Aorta (tissue), 5 donors: Measurements from ENCODE around the gene CDC42EP5. TPM values are rescaled to one million over a fixed set of nuclear protein-coding genes. Genes with fewer than 3 reads are reported as not detected.

Source experiments
- ATAC-seq: fragments of 200-7000 bp; cut with Tn5 transposase; one replicate; pipeline ENCODE4 v1.9.1; 2022; ENCODE audit warnings: moderate library complexity; ENCODE audit not compliant: low FRiP score
- DNase-seq, 2 donors: peaks; one replicate each; pipeline ENCODE4 v3.0.0-alpha.2; 2020
- H3K27ac ChIP-seq, 2 donors: one replicate each; pipeline ENCODE4 v1.5.1; 2013; ENCODE audit warnings: low read length in 2 of 2, mild to moderate bottlenecking in 2 of 2, moderate library complexity in 2 of 2, control low read depth in 1 of 2, inconsistent platforms in 1 of 2, low read depth in 1 of 2
- H3K27me3 ChIP-seq, 2 donors: one replicate each; pipeline ENCODE4 v1.6.1; 2013; ENCODE audit warnings: control low read depth in 1 of 2, low read length in 1 of 2, mild to moderate bottlenecking in 1 of 2, moderate library complexity in 1 of 2; ENCODE audit not compliant: insufficient read depth in 2 of 2, control insufficient read depth in 1 of 2
- H3K36me3 ChIP-seq, 2 donors: one replicate each; pipeline ENCODE4 v1.6.1; 2013; ENCODE audit warnings: control low read depth in 1 of 2, low read length in 1 of 2, mild to moderate bottlenecking in 1 of 2; ENCODE audit not compliant: insufficient read depth in 2 of 2, control insufficient read depth in 1 of 2
- H3K4me1 ChIP-seq, 2 donors: one replicate each; pipeline ENCODE4 v1.6.1; 2013; ENCODE audit warnings: low read length in 2 of 2, control low read depth in 1 of 2, mild to moderate bottlenecking in 1 of 2, moderate library complexity in 1 of 2; ENCODE audit not compliant: insufficient read depth in 2 of 2, control insufficient read depth in 1 of 2
- H3K4me3 ChIP-seq, 2 donors: one replicate each; pipeline ENCODE4 v1.5.1; 2013; ENCODE audit warnings: low read length in 2 of 2, control low read depth in 1 of 2, mild to moderate bottlenecking in 1 of 2
- H3K9me3 ChIP-seq: one replicate; pipeline ENCODE4 v1.6.1; 2013; ENCODE audit warnings: mild to moderate bottlenecking, low read length; ENCODE audit not compliant: control insufficient read depth
- WGBS, 2 donors: extraction: QIAGEN DNeasy Blood & Tissue Kit; methylation state at CpG; one replicate each; pipeline ENCODE4 v1.1.7; 2013; 5-methylcytosine and 5-hydroxymethylcytosine counted together
- intact Hi-C, 2 donors: fragments of 100-400 bp; cut with DNase I; formaldehyde crosslinking; loops; one replicate each; pipeline versions ENCODE4 v1.14.2 to v1.15.0; 2022
- polyA plus RNA-seq, 2 donors: library from polyadenylated mRNA; stranded (reverse); fragments of 200-250 nt; gene quantifications; one replicate each; pipeline ENCODE4 v1.2.3, GENCODE V29; 2013
- total RNA-seq, 2 donors: library from RNA; stranded (reverse); fragmentation: NEBNext Ultra II Directional; extraction: Animal tissue kit (Norgen Biotek cat#: 25700); gene quantifications; one replicate each; pipeline ENCODE4 v1.2.1, GENCODE V29; 2021
- donor health status: healthy with polysubstance abuse.
- donor health status: Bipolar disorder and iron deficiency.
- donor health status: DM: no; HTN: no; CAD: no.
- donor health status: DM: no; HTN: no; CAD: no.
- donor health status: DM: yes; HTN: yes; CAD: no.

CDC42EP5 gene
- total and polyA plus RNA-seq, 4 donors: 40.4 to 55.2 (median 48.9) TPM

- DNase-seq: no peak
- WGBS, 2 donors: 91 to 92% methylated on average over 20 of the region's 20 CpGs
Observed at GRCh38 chr19:54422136-54422535, 51.0 kb downstream of the CDC42EP5 start.

GRCh38 chr19:54421521-54421920 lies 51.6 kb downstream of the CDC42EP5 start:
- DNase-seq (no peak), ATAC-seq (no peak)
- Histone ChIP-seq H3K36me3 (no peaks in the 10 kb centered on the region), H3K4me3 (no peak overlapping the region), H3K27ac (no peak overlapping the region), H3K9me3 (no peaks in the 10 kb centered on the region), H3K4me1 (no peaks in the 10 kb centered on the region), H3K27me3 (no peaks in the 10 kb centered on the region)
- intact Hi-C loops: no loop called here
- WGBS, 2 donors: 86 to 91% methylated on average over 7 of the region's 7 CpGs

More at GRCh38 chr19:54422136-54422535, 51.0 kb downstream of the CDC42EP5 start:
- Histone ChIP-seq H3K27me3 (no peaks in the 10 kb centered on the region), H3K4me1 (no peaks in the 10 kb centered on the region), H3K9me3 (no peaks in the 10 kb centered on the region), H3K4me3 (no peak overlapping the region), H3K27ac (no peak overlapping the region), H3K36me3 (no peaks in the 10 kb centered on the region)
- ATAC-seq: no peak
- intact Hi-C loops: no loop called here

- ATAC-seq (no peak), DNase-seq (no peak)
- H3K36me3 ChIP-seq: no peaks in the 10 kb centered on the region
- no peaks in the 10 kb centered on the region for H3K9me3 ChIP-seq
- no peak overlapping the region for H3K4me3 ChIP-seq
- no peak overlapping the region for H3K27ac ChIP-seq
- no peaks in the 10 kb centered on the region for H3K4me1 ChIP-seq
- 22 to 24% methylated on average over 6 to 9 of the region's 9 CpGs for WGBS, 2 donors
- intact Hi-C loops: no loop called here
- no peaks in the 10 kb centered on the region for H3K27me3 ChIP-seq
Observed at GRCh38 chr19:54421169-54421516, 52.0 kb downstream of the CDC42EP5 start.

- H3K27ac ChIP-seq: no peak overlapping the region
- no peak for DNase-seq
- H3K27me3 ChIP-seq: no peaks in the 10 kb centered on the region
- WGBS, 2 donors: 4 to 6% methylated on average over 35 to 37 of the region's 37 CpGs
- no peak overlapping the region for H3K4me3 ChIP-seq
- no peaks in the 10 kb centered on the region for H3K4me1 ChIP-seq
- H3K36me3 ChIP-seq: no peaks in the 10 kb centered on the region
- no peaks in the 10 kb centered on the region for H3K9me3 ChIP-seq
- intact Hi-C loops: no loop called here
- peak; percentile 38 for ATAC-seq
Observed at GRCh38 chr19:54420383-54421168, 52.5 kb downstream of the CDC42EP5 start.

GRCh38 chr19:54420068-54420382 lies 53.1 kb downstream of the CDC42EP5 start:
- no peaks in the 10 kb centered on the region for H3K9me3 ChIP-seq
- H3K36me3 ChIP-seq: no peaks in the 10 kb centered on the region
- no peak for ATAC-seq
- no peak for DNase-seq
- H3K4me1 ChIP-seq: no peaks in the 10 kb centered on the region
- no peak overlapping the region for H3K4me3 ChIP-seq
- 30 to 32% methylated on average over 9 to 10 of the region's 10 CpGs for WGBS, 2 donors
- no peak overlapping the region for H3K27ac ChIP-seq
- intact Hi-C loops: no loop called here
- no peaks in the 10 kb centered on the region for H3K27me3 ChIP-seq

- H3K4me3 ChIP-seq: no peak overlapping the region
- intact Hi-C loops: no loop called here
- H3K27ac ChIP-seq: no peak overlapping the region
- H3K9me3 ChIP-seq: no peaks in the 10 kb centered on the region
- DNase-seq: no peak
- no peaks in the 10 kb centered on the region for H3K36me3 ChIP-seq
- H3K27me3 ChIP-seq: no peaks in the 10 kb centered on the region
- no peak for ATAC-seq
- H3K4me1 ChIP-seq: no peaks in the 10 kb centered on the region
- WGBS, 2 donors: 84 to 88% methylated on average over 25 to 26 of the region's 26 CpGs
Observed at GRCh38 chr19:54418930-54419800, 53.9 kb downstream of the CDC42EP5 start.

- Histone ChIP-seq H3K4me1 (no peaks in the 10 kb centered on the region), H3K27me3 (no peaks in the 10 kb centered on the region), H3K9me3 (no peaks in the 10 kb centered on the region), H3K4me3 (no peak overlapping the region), H3K36me3 (no peaks in the 10 kb centered on the region), H3K27ac (no peak overlapping the region)
- WGBS, 2 donors: 23 to 31% methylated on average over 23 to 25 of the region's 25 CpGs
- no peak for ATAC-seq
- intact Hi-C loops: no loop called here
- DNase-seq: peak in 1 of 2 donors; percentile 62
Observed at GRCh38 chr19:54418030-54418929, 54.8 kb downstream of the CDC42EP5 start.

- peak in 1 of 2 donors; percentile 5 for DNase-seq
- Histone ChIP-seq H3K36me3 (no peaks in the 10 kb centered on the region), H3K27me3 (no peaks in the 10 kb centered on the region), H3K4me1 (no peaks in the 10 kb centered on the region), H3K9me3 (no peaks in the 10 kb centered on the region), H3K27ac (no peak overlapping the region), H3K4me3 (no peak overlapping the region)
- intact Hi-C loops: no loop called here
- 34 to 40% methylated on average over 34 to 44 of the region's 44 CpGs for WGBS, 2 donors
- no peak for ATAC-seq
Observed at GRCh38 chr19:54416695-54417491, 56.2 kb downstream of the CDC42EP5 start.
